T-helper 2 cell (primary cell): ENCODE results near the gene ADAMTS3.

Experiments
- DNase-seq, 5 experiments: peaks; one replicate each; pipeline versions ENCODE4 v3.0.0 to v3.0.0-alpha.2; 2012 to 2022

ADAMTS3 gene

GRCh38 chr4:72280252-72280651 lies 288.8 kb downstream of the ADAMTS3 start:
- DNase-seq, result no peak

GRCh38 chr4:72275381-72275780 lies 293.6 kb downstream of the ADAMTS3 start:
- DNase-seq, result no peak

GRCh38 chr4:72274251-72274650 lies 294.8 kb downstream of the ADAMTS3 start:
- DNase-seq, result no peak

- DNase-seq, result no peak
Observed at GRCh38 chr4:72255269-72255668, 313.8 kb downstream of the ADAMTS3 start.

GRCh38 chr4:72243641-72244040 lies 325.4 kb downstream of the ADAMTS3 start:
- no peak for DNase-seq

- DNase-seq, result no peak
Observed at GRCh38 chr4:72239487-72240116, 329.4 kb downstream of the ADAMTS3 start.
